NT2/D1 (cell line): Measurements from ENCODE around the gene VSIG1.

Source experiments
- YY1 ChIP-seq: IDR thresholded peaks from 2 replicates; pipeline ENCODE4 v1.6.1; 2011; ENCODE audit not compliant: insufficient read length, insufficient read depth
- ZNF274 ChIP-seq: IDR thresholded peaks from 2 replicates; pipeline ENCODE4 v1.6.1; 2011; ENCODE audit warnings: mild to moderate bottlenecking, low read depth, low read length

DNA sequence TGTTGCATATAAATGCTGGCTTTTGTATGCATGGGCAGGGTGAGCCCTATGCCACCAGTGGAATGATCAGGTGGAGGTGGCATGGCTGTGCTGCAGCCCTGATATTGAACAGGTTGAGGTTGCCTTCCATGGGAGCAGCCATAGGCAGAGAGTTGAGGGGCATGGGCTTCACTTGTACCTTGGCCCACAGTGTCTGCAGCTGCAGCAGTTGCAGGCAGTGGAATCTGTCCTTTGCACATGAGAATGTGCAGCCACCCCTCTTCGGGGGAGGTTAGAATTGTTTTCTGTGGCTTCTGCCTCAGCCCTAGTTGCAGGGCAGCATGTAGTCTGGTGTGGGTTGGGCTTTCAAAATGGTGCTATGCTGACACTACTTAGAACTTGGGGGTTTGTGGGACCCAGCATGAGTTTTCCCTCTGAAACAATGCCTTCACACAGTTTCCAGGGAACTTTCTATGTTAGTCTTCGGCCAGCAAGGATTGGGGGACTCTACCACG is 25.4 kb upstream of the VSIG1 start:
- TF ChIP-seq ZNF274 (no peak), YY1 (no peak)
